ENCODE measurements around the gene NRDE2. TPM values are rescaled to one million over a fixed set of nuclear protein-coding genes. Genes with fewer than 3 reads are reported as not detected.

The NRDE2 gene
- 9.9 TPM in 2 replicates for total RNA-seq

GRCh38 chr14:90331497-90332270, at the start of gene NRDE2:
TSS of gene NRDE2 (minus strand) at chr14:90331941. CDS start at chr14:90331904, 37 bp downstream.

GRCh38 chr14:90256354-90257131, 75.2 kb downstream of the NRDE2 start, which contains the start of gene PSMC1:
TSS of gene PSMC1 (plus strand) at chr14:90256553. CDS start at chr14:90256598, 45 bp downstream.

Other genes starting within 250 kb of the NRDE2 start
- gene PSMC1, start 75.4 kb downstream of the NRDE2 start, total RNA-seq: 103 and 124 TPM in 2 replicates
- 1,083 and 1,173 TPM in 2 replicates for gene CALM1, start 65.1 kb upstream of the NRDE2 start, total RNA-seq

Measured in dermis lymphatic vessel endothelial cell (primary cell).